ENCODE results near the gene SYTL3.

DNA sequence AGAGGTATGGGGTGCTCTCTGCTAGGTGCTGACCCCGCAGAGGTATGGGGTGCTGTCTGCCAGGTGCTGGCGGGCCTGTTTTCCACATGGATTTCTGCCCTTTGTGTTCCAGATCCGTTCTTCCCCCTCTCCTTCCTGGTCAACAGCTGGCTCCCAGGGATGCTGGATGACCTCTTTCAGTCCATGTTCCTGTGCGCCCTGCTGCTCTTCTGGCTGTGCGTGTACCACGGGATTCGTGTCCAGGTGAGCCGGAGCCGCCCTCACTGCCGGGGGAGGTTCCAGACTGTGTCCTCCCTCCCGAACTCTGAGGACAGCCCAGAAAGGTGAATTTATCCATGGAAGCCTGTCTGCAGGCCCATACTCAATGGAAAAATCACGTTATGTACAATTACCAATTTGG is 41.6 kb upstream of the SYTL3 start:
- TF ChIP-seq, protein P1, sequence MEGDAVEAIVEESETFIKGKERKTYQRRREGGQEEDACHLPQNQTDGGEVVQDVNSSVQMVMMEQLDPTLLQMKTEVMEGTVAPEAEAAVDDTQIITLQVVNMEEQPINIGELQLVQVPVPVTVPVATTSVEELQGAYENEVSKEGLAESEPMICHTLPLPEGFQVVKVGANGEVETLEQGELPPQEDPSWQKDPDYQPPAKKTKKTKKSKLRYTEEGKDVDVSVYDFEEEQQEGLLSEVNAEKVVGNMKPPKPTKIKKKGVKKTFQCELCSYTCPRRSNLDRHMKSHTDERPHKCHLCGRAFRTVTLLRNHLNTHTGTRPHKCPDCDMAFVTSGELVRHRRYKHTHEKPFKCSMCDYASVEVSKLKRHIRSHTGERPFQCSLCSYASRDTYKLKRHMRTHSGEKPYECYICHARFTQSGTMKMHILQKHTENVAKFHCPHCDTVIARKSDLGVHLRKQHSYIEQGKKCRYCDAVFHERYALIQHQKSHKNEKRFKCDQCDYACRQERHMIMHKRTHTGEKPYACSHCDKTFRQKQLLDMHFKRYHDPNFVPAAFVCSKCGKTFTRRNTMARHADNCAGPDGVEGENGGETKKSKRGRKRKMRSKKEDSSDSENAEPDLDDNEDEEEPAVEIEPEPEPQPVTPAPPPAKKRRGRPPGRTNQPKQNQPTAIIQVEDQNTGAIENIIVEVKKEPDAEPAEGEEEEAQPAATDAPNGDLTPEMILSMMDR (IDR thresholded peaks at IDR 0.05) = no peak
- TF ChIP-seq POLR2A (IDR thresholded peaks at IDR 0.05) = no peak

Measured in body of pancreas (tissue), 4 donors.